HG03045 (cell line): ENCODE data around the gene UBXN4.
"Not testable (repeated sequence)": the region's sequence is repeated elsewhere in the genome, so short reads cannot be mapped to it uniquely, and the experiment has no call there.

ENCODE experiments used
- ATAC-seq: cut with Tn5 transposase; IDR thresholded peaks from one replicate; pipeline ENCODE4 v1.9.1; 2021; ENCODE audit warnings: mild to moderate bottlenecking, moderate library complexity; ENCODE audit not compliant: unreplicated experiment

Gene UBXN4

DNA sequence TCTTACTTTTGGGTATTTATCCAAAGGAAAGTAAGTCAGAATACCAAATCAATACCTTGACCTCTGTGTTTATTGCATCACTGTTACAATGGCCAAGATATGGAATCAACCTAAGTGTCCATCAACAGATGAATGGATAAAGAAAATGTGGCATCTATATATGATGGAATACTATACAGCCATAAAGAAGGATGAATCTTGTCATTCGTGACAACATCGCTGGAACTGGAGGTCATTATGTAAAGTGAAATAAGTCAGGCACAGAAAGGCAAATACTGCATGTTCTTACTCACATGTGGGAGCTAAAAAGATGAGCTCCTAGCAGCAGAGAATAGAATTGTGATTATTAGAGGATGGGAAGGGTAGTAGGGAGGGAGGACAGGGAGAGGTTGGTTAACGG is 60.7 kb downstream of the UBXN4 start:
- no peak for ATAC-seq

GRCh38 chr2:135803278-135803677 is 61.6 kb downstream of the UBXN4 start:
- no peak for ATAC-seq

DNA sequence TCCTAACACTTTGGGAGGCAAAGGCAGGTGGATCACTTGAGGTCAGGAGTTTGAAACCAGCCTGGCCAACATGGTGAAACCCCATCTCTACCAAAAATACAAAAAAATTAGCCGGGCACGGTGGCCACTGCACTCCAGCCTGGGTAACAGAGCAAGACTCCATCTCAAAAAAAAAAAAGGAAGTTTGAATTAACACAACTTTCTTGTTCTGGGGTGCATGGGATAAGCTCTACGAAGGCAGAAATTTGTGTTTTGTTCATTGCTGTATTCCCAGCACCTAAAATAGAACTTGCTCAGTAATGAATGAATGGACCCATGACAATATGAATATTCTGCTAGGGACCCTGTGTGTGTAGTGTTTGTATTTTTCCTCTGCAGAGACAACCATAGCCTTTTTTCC is 66.2 kb downstream of the UBXN4 start:
- not testable (repeated sequence) for ATAC-seq

- ATAC-seq = no peak
Observed at GRCh38 chr2:135812907-135813511, 71.4 kb downstream of the UBXN4 start.

GRCh38 chr2:135815269-135815668 is 73.6 kb downstream of the UBXN4 start:
- no peak for ATAC-seq

GRCh38 chr2:135817466-135817865 is 75.8 kb downstream of the UBXN4 start:
- ATAC-seq = no peak

- ATAC-seq = no peak
Observed at GRCh38 chr2:135817951-135818350, 76.3 kb downstream of the UBXN4 start.

GRCh38 chr2:135818937-135819610 is 77.4 kb downstream of the UBXN4 start:
- no peak for ATAC-seq

- ATAC-seq = peak; percentile 82
Observed at GRCh38 chr2:135820003-135820618, 78.5 kb downstream of the UBXN4 start.

DNA sequence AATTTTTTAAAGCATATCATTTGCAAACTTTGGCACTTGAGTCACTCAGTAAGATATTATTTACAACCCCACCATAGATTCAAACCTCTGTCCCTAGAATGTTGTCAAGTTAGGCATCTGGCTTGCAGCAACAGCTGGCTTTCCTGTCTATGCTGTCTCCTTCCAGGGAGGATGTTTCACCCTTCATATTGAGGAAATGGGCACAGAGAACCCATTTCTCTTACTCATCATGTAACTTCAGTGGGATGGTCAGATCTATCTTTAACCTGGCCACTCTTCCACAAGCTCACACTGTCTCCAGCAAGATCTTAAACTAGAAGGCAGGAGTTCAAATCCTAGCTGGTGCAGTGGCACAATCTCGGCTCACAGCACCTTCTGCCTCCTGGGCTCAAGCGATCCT is 79.5 kb downstream of the UBXN4 start:
- no peak for ATAC-seq

DNA sequence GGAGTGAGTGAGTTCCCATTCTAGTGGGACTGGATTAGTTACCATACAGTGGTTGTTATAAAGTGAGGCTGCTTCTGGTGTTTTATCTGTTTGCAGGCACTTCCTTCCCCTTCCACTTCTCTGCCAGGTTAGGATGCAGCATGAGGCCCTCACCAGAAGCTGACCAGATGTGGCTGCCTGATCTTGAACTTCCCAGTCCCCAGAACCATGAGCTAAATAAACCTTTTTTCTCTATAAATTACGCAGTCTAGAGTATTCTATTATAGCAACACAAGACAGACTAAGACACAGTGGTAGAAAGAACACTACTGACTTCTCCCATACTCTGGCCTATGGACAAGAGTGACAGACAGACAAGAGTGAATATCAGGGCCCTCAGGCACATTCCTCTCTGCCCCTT is 81.2 kb downstream of the UBXN4 start:
- no peak for ATAC-seq

DNA sequence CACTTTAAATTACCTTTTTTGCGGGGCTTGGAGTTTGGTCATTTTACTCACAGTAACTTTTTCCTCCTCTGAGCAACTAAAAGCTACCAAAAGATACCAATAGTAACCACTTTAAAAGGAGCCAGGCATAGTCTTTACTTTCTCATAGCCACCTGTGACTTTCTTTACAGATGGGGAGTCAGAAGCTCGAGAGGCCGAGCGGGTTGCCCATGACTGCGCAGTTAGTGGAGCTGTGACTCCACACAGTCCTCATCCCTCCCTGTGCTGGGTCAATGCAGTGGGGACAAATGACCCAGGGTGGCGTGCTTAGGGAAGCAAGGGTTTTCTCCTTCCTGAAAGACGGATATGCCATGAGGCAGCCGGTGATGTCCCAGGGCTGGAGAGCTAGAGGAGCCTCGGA is 83.5 kb downstream of the UBXN4 start:
- ATAC-seq = no peak

- no peak for ATAC-seq
Observed at GRCh38 chr2:135825550-135826176, 84.0 kb downstream of the UBXN4 start.

DNA sequence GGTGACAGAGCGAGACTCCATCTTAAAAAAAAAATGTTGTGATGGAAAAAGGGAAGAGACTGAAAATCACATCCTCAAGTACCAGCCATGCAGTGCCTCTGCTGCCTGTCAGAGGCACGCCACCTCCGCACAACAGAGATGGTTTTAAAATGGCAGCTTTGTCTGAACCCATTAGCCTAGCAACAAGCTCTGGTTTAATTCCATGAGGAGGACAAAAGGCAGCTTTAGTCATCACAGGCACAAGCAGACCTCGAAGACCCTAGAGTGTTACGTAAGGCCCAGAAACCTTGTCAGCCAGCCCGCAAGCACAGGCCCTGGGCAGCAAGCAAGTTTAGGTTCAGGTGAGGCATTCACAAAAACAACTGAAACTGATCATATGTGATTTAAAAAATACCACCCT is 84.9 kb downstream of the UBXN4 start:
- no peak for ATAC-seq

- no peak for ATAC-seq
Observed at GRCh38 chr2:135829378-135830135, 87.9 kb downstream of the UBXN4 start.

DNA sequence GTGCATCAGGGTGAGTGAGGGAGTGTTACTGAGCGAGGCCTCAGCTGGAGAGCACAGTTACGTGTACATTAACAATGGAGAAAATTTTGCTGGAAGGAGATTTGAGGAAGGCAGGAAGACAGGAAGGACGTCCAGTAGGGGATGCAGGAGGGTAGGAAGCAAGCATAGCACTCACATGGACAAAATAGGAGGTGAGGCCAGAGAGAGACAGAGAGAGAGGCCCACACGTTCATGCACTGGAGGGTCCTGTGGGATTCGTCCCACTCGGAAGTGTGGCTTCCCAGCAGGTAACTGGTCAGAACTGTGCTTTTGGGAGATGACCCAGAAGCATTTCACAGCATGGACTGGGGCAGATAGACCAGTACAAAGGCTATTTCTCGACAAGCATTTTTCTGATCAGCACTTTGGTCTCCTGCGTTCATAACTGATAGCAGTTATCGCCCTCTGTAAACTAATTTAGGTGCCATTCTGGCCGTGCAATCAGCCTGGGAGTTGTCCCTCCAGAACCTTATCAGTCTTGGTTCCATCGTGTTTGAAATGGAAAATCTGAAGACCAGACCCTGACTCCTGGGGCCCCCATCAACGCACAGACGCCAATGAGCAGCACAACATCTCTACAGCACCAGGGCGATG is 89.6 kb downstream of the UBXN4 start:
- no peak for ATAC-seq

DNA sequence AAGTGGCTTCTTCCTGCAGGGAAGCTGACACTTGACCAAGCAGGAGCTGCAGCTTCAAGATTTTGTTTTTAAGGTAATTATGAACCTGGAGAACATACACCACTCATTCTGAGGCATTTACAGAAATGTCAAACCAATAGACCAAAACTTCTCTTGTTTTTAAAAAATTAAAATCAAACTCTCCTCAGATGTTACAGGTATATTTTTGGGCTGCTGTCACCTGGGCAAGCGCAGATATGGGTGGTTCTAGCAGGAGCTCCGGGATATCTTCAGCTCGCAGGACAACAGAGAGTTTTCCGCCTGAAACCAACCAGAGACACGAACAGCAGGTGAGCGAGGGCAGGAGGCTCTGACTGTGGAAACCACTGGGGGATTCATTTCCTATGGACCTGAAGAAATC is 91.2 kb downstream of the UBXN4 start:
- no peak for ATAC-seq
